Esophagus muscularis mucosa (tissue), 4 donors: ENCODE measurements around the gene UBE2QL1. TPM values are rescaled to one million over a fixed set of nuclear protein-coding genes. Genes with fewer than 3 reads are reported as not detected.

Experiments used
- DNase-seq: peaks from one replicate; pipeline ENCODE4 v3.0.0-alpha.2; 2017; ENCODE audit errors: extremely low spot score
- H3K27ac ChIP-seq, 4 donors: fragments of 200-600 bp; sonication (generic); replicated peaks in 1 of 4; 1 replicate in 3 of 4; 2 replicates in 1 of 4; pipeline ENCODE4 v1.5.1; 2016 to 2019; ENCODE audit warnings: mild to moderate bottlenecking in 1 of 4
- H3K27me3 ChIP-seq, 4 donors: fragments of 200-600 bp; sonication (generic); one replicate each; pipeline versions ENCODE4 v1.5.1 to v1.6.0; 2016 to 2019
- H3K36me3 ChIP-seq, 4 donors: fragments of 200-600 bp; sonication (generic); one replicate each; pipeline ENCODE4 v1.5.1; 2016 to 2019
- H3K4me1 ChIP-seq, 4 donors: fragments of 200-600 bp; sonication (generic); one replicate each; pipeline ENCODE4 v1.5.1; 2016 to 2019
- H3K4me3 ChIP-seq, 4 donors: fragments of 200-600 bp; sonication (generic); 1 replicate in 2 of 4; 2 replicates in 2 of 4; pipeline ENCODE4 v1.5.1; 2016 to 2019; ENCODE audit warnings: mild to moderate bottlenecking in 4 of 4, moderate library complexity in 1 of 4
- H3K9me3 ChIP-seq, 4 donors: fragments of 200-600 bp; sonication (generic); 1 replicate in 3 of 4; 2 replicates in 1 of 4; pipeline ENCODE4 v1.5.1; 2016 to 2019
- EP300 ChIP-seq: sonication (generic); formaldehyde crosslinking; IDR thresholded peaks from one replicate; pipeline ENCODE4 v1.6.1; 2017; ENCODE audit warnings: antibody characterized with exemption
- POLR2A ChIP-seq: fragments of 450-650 bp; IDR thresholded peaks from one replicate; pipeline ENCODE4 v1.6.1; 2017; ENCODE audit warnings: antibody characterized with exemption, moderate library complexity, mild to moderate bottlenecking, low read depth
- POLR2AphosphoS5 ChIP-seq, 2 donors: sonication (generic); formaldehyde crosslinking; IDR thresholded peaks; one replicate each; pipeline ENCODE4 v1.6.1; 2017; ENCODE audit warnings: antibody characterized with exemption in 2 of 2
- WGBS: methylation state at CpG from one replicate; pipeline ENCODE4 v1.1.5; 2018; 5-methylcytosine and 5-hydroxymethylcytosine counted together
- intact Hi-C: fragments of 100-400 bp; cut with DNase I; formaldehyde crosslinking; loops from one replicate; pipeline ENCODE4 v1.15.1; 2023
- total RNA-seq, 4 donors: library from RNA; depleted of rRNA; stranded (reverse); fragments of >200 nt; gene quantifications; one replicate each; pipeline versions ENCODE4 v1.1.0 to v1.2.1, GENCODE V29; 2016
- TF ChIP-seq, protein P1 (sequence below), 3 experiments: fragments of 200-600 bp in 2 of 3; fragments of 450-650 bp in 1 of 3; sonication (generic) in 2 of 3; IDR thresholded peaks; one replicate each; pipeline ENCODE4 v1.5.1; 2017 to 2019; ENCODE audit warnings: antibody characterized with exemption in 3 of 3, mild to moderate bottlenecking in 2 of 3, moderate library complexity in 1 of 3

Gene UBE2QL1
- total RNA-seq, 4 donors from 2014 or later = under 0.01 to 1.6 (median 0.82) TPM

DNA sequence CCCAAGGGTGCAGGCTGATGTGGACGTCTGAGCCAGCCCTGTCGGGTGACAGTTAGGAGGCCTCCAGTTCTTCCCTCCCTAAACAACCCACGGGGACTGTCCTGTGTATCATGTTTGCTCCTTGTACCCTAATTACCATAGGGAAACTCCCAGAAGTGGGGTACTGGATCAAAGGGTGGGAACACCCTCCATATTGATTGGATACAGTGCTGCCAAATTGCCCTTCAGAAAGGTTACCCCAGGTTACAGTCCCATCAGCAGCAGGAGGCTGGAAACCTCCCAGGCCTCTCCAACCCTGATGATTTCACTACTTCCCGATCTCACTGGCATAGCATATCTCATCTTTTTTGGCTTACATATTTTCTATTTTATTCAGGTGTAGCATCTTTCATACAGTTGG lies 22.0 kb downstream of the UBE2QL1 start:
- peaks cover 0 to 16% (median 0%) of the 10 kb centered on the region in 4 donors for H3K4me1 ChIP-seq
- intact Hi-C loops = no loop called here
- 99% methylated on average over 4 of the region's 4 CpGs for WGBS
- H3K27ac ChIP-seq = no peak overlapping the region
- no peak for DNase-seq
- H3K27me3 ChIP-seq = peaks cover 0 to 46% (median 0%) of the 10 kb centered on the region in 4 donors
- H3K9me3 ChIP-seq = peaks cover 0 to 6% (median 0%) of the 10 kb centered on the region in 4 donors
- TF ChIP-seq EP300 (no peak), POLR2AphosphoS5 (IDR thresholded peaks at IDR 0.05) (no peak), POLR2A (no peak)
- TF ChIP-seq, protein P1, sequence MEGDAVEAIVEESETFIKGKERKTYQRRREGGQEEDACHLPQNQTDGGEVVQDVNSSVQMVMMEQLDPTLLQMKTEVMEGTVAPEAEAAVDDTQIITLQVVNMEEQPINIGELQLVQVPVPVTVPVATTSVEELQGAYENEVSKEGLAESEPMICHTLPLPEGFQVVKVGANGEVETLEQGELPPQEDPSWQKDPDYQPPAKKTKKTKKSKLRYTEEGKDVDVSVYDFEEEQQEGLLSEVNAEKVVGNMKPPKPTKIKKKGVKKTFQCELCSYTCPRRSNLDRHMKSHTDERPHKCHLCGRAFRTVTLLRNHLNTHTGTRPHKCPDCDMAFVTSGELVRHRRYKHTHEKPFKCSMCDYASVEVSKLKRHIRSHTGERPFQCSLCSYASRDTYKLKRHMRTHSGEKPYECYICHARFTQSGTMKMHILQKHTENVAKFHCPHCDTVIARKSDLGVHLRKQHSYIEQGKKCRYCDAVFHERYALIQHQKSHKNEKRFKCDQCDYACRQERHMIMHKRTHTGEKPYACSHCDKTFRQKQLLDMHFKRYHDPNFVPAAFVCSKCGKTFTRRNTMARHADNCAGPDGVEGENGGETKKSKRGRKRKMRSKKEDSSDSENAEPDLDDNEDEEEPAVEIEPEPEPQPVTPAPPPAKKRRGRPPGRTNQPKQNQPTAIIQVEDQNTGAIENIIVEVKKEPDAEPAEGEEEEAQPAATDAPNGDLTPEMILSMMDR (IDR thresholded peaks at IDR 0.05) = no peak
- no peaks in the 10 kb centered on the region for H3K36me3 ChIP-seq
- no peak overlapping the region for H3K4me3 ChIP-seq

DNA sequence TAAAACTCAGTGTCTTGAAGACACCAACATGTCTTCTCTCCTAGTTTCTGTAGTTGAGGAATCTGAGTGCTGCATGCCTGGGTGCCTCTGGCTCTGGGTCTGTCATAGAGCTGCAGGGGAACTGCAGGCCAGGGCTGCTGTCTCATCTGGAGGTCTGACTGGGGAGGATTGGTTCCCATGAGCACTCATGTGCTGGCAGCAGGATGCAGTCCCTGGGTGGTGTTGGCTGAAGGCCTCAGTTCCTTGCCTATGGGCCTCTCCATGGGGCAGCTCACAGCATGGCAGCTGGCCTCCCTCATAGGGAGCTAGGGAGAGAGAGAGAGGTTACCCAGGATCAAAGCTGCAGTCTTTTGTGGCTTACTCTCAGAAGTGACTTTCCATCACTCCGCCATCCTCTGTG lies 22.6 kb downstream of the UBE2QL1 start:
- TF ChIP-seq, protein P1 (IDR thresholded peaks at IDR 0.05) = no peak
- TF ChIP-seq EP300 (no peak), POLR2AphosphoS5 (IDR thresholded peaks at IDR 0.05) (no peak), POLR2A (no peak)
- no peaks in the 10 kb centered on the region for H3K36me3 ChIP-seq
- WGBS = 100% methylated on average over 1 of the region's 1 CpG
- no peak for DNase-seq
- peaks cover 0 to 21% (median 0%) of the 10 kb centered on the region in 4 donors for H3K4me1 ChIP-seq
- H3K27ac ChIP-seq = no peak overlapping the region
- intact Hi-C loops = no loop called here
- peaks cover 0 to 48% (median 0%) of the 10 kb centered on the region in 4 donors for H3K27me3 ChIP-seq
- H3K9me3 ChIP-seq = peaks cover 0 to 6% (median 0%) of the 10 kb centered on the region in 4 donors
- no peak overlapping the region for H3K4me3 ChIP-seq

DNA sequence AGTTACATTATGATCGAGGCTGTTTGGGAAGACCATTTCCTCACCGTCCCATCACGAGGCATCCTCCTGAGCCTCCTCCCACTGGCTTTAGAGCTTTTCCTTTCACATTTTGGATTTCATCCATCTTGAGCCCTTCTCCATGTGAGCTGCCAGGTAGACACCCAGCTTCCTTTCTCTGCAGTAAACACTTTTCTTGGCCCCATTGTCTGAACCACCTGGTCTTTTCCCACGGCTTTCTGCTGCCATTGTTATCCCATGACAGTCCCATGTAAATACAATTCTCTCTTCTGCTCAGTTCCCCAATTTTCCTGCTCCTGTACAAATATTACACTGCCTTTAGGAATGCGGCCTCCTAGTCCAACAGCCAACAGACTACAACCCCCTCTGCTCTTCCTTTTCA lies 24.1 kb downstream of the UBE2QL1 start:
- no peak for TF ChIP-seq POLR2AphosphoS5 (IDR thresholded peaks at IDR 0.05)
- no peak overlapping the region for H3K4me3 ChIP-seq
- no peaks in the 10 kb centered on the region for H3K36me3 ChIP-seq
- peaks cover 0 to 6% (median 0%) of the 10 kb centered on the region in 4 donors for H3K9me3 ChIP-seq
- 66% methylated on average over 5 of the region's 5 CpGs for WGBS
- H3K27me3 ChIP-seq = peaks cover 0 to 54% (median 0%) of the 10 kb centered on the region in 4 donors
- no peak overlapping the region for H3K27ac ChIP-seq
- no peak for DNase-seq
- intact Hi-C loops = no loop called here
- peaks cover 0 to 21% (median 0%) of the 10 kb centered on the region in 4 donors for H3K4me1 ChIP-seq

DNA sequence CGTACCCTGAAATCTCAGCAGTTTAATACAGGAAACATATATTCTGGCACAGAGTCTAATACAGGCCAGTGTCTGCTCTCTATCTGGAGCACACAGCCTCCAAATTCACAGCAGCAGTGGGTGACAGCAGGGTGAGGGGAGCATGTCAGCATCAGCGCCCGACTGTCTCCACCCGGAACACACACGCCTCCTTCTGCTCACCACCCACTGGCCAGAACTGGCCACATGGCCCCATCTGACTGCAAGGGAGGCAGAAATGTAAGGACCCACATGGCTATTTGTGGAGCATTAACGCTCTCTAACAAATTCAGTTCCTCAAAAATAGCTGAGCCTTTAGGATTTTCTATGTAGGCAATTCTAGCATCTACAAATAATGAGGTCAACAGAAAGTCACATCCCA lies 24.6 kb downstream of the UBE2QL1 start:
- Histone ChIP-seq H3K4me3 (no peak overlapping the region), H3K27ac (no peak overlapping the region), H3K4me1 (peaks cover 0 to 21% (median 0%) of the 10 kb centered on the region in 4 donors), H3K9me3 (peaks cover 0 to 6% (median 0%) of the 10 kb centered on the region in 4 donors), H3K36me3 (no peaks in the 10 kb centered on the region), H3K27me3 (peaks cover 0 to 49% (median 0%) of the 10 kb centered on the region in 4 donors)
- TF ChIP-seq POLR2AphosphoS5 (IDR thresholded peaks at IDR 0.05) (no peak), EP300 (no peak)
- intact Hi-C loops = no loop called here
- DNase-seq = no peak
- 82% methylated on average over 6 of the region's 6 CpGs for WGBS

DNA sequence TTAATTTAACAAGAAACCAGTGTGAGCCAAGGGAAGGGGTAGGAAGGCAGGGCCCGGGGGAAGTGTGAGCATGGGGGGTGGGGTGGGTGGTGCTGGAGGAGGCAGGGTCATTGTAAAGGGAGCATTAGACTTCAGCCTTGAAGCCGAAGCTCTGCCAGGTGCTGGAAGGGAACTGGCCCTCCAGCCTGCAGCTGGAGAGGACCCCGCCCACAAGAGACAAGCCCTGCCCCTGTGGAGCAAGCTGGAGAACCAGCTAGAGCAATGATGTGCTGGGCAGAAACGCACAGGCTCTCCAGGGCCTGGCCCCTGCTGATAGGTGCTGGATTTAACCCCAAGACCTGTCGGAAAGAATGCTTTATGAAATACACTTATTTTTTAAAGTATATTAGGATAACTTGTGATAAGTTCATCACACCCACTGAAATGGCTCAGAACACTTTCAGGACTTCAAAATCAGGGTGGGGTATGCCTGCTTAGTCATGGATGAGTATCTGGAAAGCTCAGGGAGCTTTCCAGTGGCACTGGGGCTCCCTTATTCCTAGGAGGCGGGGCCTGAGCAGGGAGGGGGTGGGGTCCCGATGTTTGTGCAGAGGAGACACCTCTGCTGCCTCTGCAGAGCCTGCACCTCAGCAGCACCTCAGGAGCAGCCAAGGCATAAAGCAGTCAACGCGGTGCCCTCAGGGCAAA lies 27.1 kb downstream of the UBE2QL1 start:
- H3K36me3 ChIP-seq = no peaks in the 10 kb centered on the region
- DNase-seq = no peak
- H3K4me1 ChIP-seq = peaks cover 0 to 16% (median 0%) of the 10 kb centered on the region in 4 donors
- H3K27me3 ChIP-seq = peaks cover 0 to 29% (median 0%) of the 10 kb centered on the region in 4 donors
- H3K27ac ChIP-seq = no peak overlapping the region
- no peak for TF ChIP-seq POLR2AphosphoS5 (IDR thresholded peaks at IDR 0.05)
- no peak for TF ChIP-seq EP300
- TF ChIP-seq, protein P1 (IDR thresholded peaks at IDR 0.05) = no peak
- no peak for TF ChIP-seq POLR2A
- WGBS = 62% methylated on average over 9 of the region's 9 CpGs
- no peak overlapping the region for H3K4me3 ChIP-seq
- peaks cover 0 to 6% (median 0%) of the 10 kb centered on the region in 4 donors for H3K9me3 ChIP-seq
- intact Hi-C loops = no loop called here
